Measurements from ENCODE around the gene C2CD3.

DNA sequence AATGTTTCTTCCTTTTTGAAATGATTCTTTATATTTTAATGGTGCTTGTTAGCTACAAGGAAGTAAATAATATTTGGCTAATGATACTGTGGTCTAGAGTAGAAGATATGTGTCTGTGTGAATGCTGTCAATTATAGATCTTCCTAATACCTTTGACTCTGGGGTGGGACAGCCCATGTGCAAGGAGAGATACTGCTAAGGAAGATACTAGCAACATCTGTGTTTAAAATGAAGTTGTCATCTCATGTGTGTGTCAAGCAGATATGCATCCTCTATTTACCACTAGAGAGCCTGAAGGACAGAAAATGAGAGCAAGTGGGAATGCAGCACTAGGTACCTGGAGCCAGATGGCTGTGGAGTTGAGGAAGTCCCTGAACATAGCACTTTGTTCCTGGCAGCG, 34.4 kb upstream of the C2CD3 start:
- TF ChIP-seq, protein P1, sequence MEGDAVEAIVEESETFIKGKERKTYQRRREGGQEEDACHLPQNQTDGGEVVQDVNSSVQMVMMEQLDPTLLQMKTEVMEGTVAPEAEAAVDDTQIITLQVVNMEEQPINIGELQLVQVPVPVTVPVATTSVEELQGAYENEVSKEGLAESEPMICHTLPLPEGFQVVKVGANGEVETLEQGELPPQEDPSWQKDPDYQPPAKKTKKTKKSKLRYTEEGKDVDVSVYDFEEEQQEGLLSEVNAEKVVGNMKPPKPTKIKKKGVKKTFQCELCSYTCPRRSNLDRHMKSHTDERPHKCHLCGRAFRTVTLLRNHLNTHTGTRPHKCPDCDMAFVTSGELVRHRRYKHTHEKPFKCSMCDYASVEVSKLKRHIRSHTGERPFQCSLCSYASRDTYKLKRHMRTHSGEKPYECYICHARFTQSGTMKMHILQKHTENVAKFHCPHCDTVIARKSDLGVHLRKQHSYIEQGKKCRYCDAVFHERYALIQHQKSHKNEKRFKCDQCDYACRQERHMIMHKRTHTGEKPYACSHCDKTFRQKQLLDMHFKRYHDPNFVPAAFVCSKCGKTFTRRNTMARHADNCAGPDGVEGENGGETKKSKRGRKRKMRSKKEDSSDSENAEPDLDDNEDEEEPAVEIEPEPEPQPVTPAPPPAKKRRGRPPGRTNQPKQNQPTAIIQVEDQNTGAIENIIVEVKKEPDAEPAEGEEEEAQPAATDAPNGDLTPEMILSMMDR (IDR thresholded peaks at IDR 0.05), result no peak
- TF ChIP-seq POLR2A (IDR thresholded peaks at IDR 0.05), result no peak

Data from body of pancreas (tissue), 4 donors.